ENCODE measurements around the gene ZFP36.

DNA sequence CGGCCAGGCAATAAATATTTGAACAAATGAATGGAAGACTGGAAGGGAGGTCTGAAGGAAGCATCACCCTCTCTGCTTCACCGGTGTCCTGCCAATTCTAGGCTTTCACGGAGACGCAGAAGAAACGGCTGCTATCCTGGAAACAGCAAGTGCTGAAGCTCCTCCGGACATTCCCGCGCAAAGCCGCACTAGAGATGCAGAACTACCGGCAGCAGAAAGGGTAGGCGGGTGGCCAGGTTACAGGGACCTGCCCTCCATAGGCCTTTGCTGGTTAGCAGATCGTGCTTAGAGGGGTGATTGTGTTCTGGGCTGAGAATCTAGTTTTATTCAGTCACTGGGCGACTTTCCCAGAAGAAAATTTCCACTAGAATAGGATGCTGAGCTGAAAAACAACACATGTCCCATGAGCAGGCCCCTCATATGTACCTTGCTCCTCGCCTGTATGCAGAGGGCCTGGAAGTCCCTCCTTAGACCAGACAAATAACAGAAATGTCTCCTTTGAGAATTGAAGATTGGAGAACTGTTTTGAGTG, 26.7 kb upstream of the ZFP36 start:
- TF ChIP-seq POLR2A (IDR thresholded peaks at IDR 0.05) = no peak
- no peak for TF ChIP-seq CTCF (IDR thresholded peaks at IDR 0.05)
